HG02884 (cell line): Measurements from ENCODE around the gene OGDHL.
"Not testable (repeated sequence)": the region's sequence is repeated elsewhere in the genome, so short reads cannot be mapped to it uniquely, and the experiment has no call there.

Experiments
- ATAC-seq: cut with Tn5 transposase; IDR thresholded peaks from one replicate; pipeline ENCODE4 v1.9.1; 2021; ENCODE audit warnings: mild to moderate bottlenecking, moderate library complexity; ENCODE audit not compliant: unreplicated experiment

OGDHL gene

GRCh38 chr10:49740346-49741107 lies 21.6 kb downstream of the OGDHL start:
- no peak for ATAC-seq

- no peak for ATAC-seq
Observed at GRCh38 chr10:49739426-49739825, 22.7 kb downstream of the OGDHL start.

GRCh38 chr10:49738616-49739360 lies 23.3 kb downstream of the OGDHL start:
- no peak for ATAC-seq

GRCh38 chr10:49737474-49738201 lies 24.5 kb downstream of the OGDHL start:
- ATAC-seq: no peak

GRCh38 chr10:49736564-49737113 lies 25.5 kb downstream of the OGDHL start:
- ATAC-seq: no peak

GRCh38 chr10:49735848-49736563 lies 26.1 kb downstream of the OGDHL start:
- no peak for ATAC-seq

GRCh38 chr10:49735161-49735560 lies 27.0 kb downstream of the OGDHL start:
- no peak for ATAC-seq

- ATAC-seq: no peak
Observed at GRCh38 chr10:49734676-49735075, 27.4 kb downstream of the OGDHL start.

GRCh38 chr10:49733866-49734265 lies 28.3 kb downstream of the OGDHL start:
- no peak for ATAC-seq

GRCh38 chr10:49726593-49726992 lies 35.5 kb downstream of the OGDHL start:
- ATAC-seq: no peak

GRCh38 chr10:49715157-49715556 lies 47.0 kb downstream of the OGDHL start:
- ATAC-seq: not testable (repeated sequence)

GRCh38 chr10:49713266-49713665 lies 48.9 kb downstream of the OGDHL start:
- no peak for ATAC-seq

GRCh38 chr10:49711481-49711880 lies 50.6 kb downstream of the OGDHL start:
- ATAC-seq: no peak

- ATAC-seq: no peak
Observed at GRCh38 chr10:49710966-49711365, 51.2 kb downstream of the OGDHL start.

GRCh38 chr10:49709934-49710333 lies 52.2 kb downstream of the OGDHL start:
- no peak for ATAC-seq

GRCh38 chr10:49707585-49707984 lies 54.5 kb downstream of the OGDHL start:
- ATAC-seq: no peak

- no peak for ATAC-seq
Observed at GRCh38 chr10:49700997-49701396, 61.1 kb downstream of the OGDHL start.

- ATAC-seq: no peak
Observed at GRCh38 chr10:49700211-49700610, 61.9 kb downstream of the OGDHL start.

GRCh38 chr10:49698679-49699078 lies 63.4 kb downstream of the OGDHL start:
- ATAC-seq: no peak

- no peak for ATAC-seq
Observed at GRCh38 chr10:49696311-49696710, 65.8 kb downstream of the OGDHL start.

GRCh38 chr10:49694466-49694865 lies 67.7 kb downstream of the OGDHL start:
- ATAC-seq: no peak
